GM06990 (cell line): Measurements from ENCODE around the gene ABCA8.

ENCODE experiments used
- DNase-seq: peaks from one replicate; pipeline ENCODE4 v3.0.0-alpha.2; 2011; ENCODE audit not compliant: insufficient read length; ENCODE audit errors: extremely low read depth
- H3K27me3 ChIP-seq: replicated peaks from 2 replicates; pipeline ENCODE4 v1.6.0; 2011; ENCODE audit warnings: low read length; ENCODE audit not compliant: control insufficient read depth, insufficient read depth
- H3K36me3 ChIP-seq: 2 replicates; pipeline ENCODE4 v1.5.1; 2011; ENCODE audit warnings: low read length; ENCODE audit not compliant: control insufficient read depth, insufficient read depth
- H3K4me3 ChIP-seq: replicated peaks from 2 replicates; pipeline ENCODE4 v1.5.1; 2011; ENCODE audit warnings: low read depth, mild to moderate bottlenecking, control low read depth, low read length
- CTCF ChIP-seq: IDR thresholded peaks from 2 replicates; pipeline ENCODE4 v1.5.1; 2011; ENCODE audit warnings: low read length, control low read depth, mild to moderate bottlenecking, inconsistent platforms; ENCODE audit not compliant: insufficient read depth, poor library complexity, severe bottlenecking

The ABCA8 gene

GRCh38 chr17:68835071-68835470 is 120.1 kb downstream of the ABCA8 start:
- no peak for DNase-seq
- no peaks in the 10 kb centered on the region for H3K36me3 ChIP-seq
- H3K27me3 ChIP-seq = no peaks in the 10 kb centered on the region; the same call in 1 of the 2 replicates
- TF ChIP-seq CTCF = no peak
- H3K4me3 ChIP-seq = no peak overlapping the region

GRCh38 chr17:68834328-68834836 is 120.8 kb downstream of the ABCA8 start:
- no peaks in the 10 kb centered on the region for H3K27me3 ChIP-seq
- no peak for TF ChIP-seq CTCF
- no peaks in the 10 kb centered on the region for H3K36me3 ChIP-seq
- DNase-seq = no peak
- H3K4me3 ChIP-seq = no peak overlapping the region

- Histone ChIP-seq H3K4me3 (no peak overlapping the region), H3K27me3 (no peaks in the 10 kb centered on the region), H3K36me3 (no peaks in the 10 kb centered on the region)
- TF ChIP-seq CTCF = no peak
- no peak for DNase-seq
These were observed 122.9 kb downstream of the ABCA8 start for GRCh38 chr17:68832109-68832802.

- H3K4me3 ChIP-seq = no peak overlapping the region
These were observed 124.0 kb downstream of the ABCA8 start for GRCh38 chr17:68831170-68831569.

GRCh38 chr17:68830313-68830712 is 124.9 kb downstream of the ABCA8 start:
- Histone ChIP-seq H3K36me3 (no peaks in the 10 kb centered on the region), H3K27me3 (no peaks in the 10 kb centered on the region), H3K4me3 (no peak overlapping the region)
- TF ChIP-seq CTCF = no peak
- DNase-seq = no peak

More at GRCh38 chr17:68831170-68831569, 124.0 kb downstream of the ABCA8 start:
- TF ChIP-seq CTCF = no peak
- no peak for DNase-seq
- Histone ChIP-seq H3K36me3 (no peaks in the 10 kb centered on the region), H3K27me3 (no peaks in the 10 kb centered on the region)
